Measurements from ENCODE around the gene CDC42BPB. TPM values are rescaled to one million over a fixed set of nuclear protein-coding genes. Genes with fewer than 3 reads are reported as not detected.

Gene CDC42BPB
- total RNA-seq, 1 donor from 2014 or later: 116 TPM

DNA sequence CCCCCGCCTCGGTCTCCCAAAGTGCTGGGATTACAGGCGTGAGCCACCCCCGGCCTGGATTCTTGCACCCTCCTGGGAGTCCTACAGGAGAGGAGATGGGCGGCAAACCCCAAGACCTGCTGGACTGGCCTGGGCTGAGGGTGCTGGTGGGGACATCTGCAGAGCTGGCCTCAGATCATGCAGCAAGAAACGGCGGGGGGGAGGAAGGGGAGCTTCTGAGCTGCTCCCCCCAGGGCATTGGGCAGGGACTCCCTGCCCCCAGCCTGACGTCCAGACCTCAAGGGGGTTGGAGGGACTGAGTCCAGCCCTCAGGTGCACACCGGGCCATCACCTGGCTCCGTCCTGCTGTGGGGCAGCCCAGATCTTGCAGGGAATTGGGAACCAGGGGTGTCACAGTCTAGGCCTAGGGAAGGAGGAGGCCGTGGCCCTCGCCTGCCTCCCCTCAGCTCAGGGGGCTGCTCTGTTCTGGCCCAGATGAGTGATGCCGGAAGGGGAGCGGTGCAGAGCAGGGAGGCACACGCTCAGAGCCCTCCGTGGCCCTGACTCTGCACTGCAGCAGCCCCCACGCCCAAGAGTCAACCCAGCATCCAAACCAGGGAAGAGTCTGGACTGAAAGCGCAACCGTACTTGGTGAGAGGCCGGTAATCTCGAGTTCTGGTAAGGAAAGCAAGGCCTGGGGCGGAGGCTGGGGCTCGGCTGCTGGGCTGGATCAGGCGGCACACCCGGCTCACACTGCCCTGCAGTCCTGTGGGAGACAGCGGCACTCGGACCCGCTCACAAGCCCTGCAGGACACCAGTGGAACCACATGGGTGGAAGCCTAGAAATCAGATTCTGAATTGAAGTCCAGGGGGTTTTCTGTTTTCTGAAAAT lies 143.8 kb downstream of the CDC42BPB start:
- no peak for TF ChIP-seq EZH2 (IDR thresholded peaks at IDR 0.05; ENCODE audit: insufficient read depth, low read length)
- TF ChIP-seq, protein P1, sequence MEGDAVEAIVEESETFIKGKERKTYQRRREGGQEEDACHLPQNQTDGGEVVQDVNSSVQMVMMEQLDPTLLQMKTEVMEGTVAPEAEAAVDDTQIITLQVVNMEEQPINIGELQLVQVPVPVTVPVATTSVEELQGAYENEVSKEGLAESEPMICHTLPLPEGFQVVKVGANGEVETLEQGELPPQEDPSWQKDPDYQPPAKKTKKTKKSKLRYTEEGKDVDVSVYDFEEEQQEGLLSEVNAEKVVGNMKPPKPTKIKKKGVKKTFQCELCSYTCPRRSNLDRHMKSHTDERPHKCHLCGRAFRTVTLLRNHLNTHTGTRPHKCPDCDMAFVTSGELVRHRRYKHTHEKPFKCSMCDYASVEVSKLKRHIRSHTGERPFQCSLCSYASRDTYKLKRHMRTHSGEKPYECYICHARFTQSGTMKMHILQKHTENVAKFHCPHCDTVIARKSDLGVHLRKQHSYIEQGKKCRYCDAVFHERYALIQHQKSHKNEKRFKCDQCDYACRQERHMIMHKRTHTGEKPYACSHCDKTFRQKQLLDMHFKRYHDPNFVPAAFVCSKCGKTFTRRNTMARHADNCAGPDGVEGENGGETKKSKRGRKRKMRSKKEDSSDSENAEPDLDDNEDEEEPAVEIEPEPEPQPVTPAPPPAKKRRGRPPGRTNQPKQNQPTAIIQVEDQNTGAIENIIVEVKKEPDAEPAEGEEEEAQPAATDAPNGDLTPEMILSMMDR (IDR thresholded peaks at IDR 0.05; ENCODE audit: insufficient read depth, low read depth, low read length): no peak
- no peak overlapping the region for H3K4me3 Mint-ChIP-seq (ENCODE audit: unreplicated experiment)
- Histone ChIP-seq H4K20me1 (ENCODE audit: insufficient read depth, low read length) (peaks cover 5% of the 10 kb centered on the region), H3K79me2 (ENCODE audit: insufficient read depth, low read length) (no peaks in the 10 kb centered on the region), H3K9ac (ENCODE audit: low read length) (no peak overlapping the region), H3K4me2 (ENCODE audit: low read length) (no peak overlapping the region), H3K36me3 (ENCODE audit: insufficient read depth, low read length) (no peaks in the 10 kb centered on the region), H3K27me3 (ENCODE audit: insufficient read depth, low read length) (no peaks in the 10 kb centered on the region), H2AFZ (ENCODE audit: low read depth, low read length) (no peak overlapping the region), H3K9me3 (ENCODE audit: insufficient read depth, low read depth, low read length) (no peaks in the 10 kb centered on the region), H3K4me3 (ENCODE audit: insufficient read depth, low read depth, low read length) (no peak overlapping the region), H3K27ac (ENCODE audit: low read depth, low read length) (no peak overlapping the region), H3K4me1 (ENCODE audit: insufficient read depth, low read length) (no peaks in the 10 kb centered on the region)
- H3K9me3 Mint-ChIP-seq (ENCODE audit: unreplicated experiment): no peaks in the 10 kb centered on the region
- no peaks in the 10 kb centered on the region for H3K4me1 Mint-ChIP-seq (ENCODE audit: low read depth, unreplicated experiment)
- H3K27ac Mint-ChIP-seq (ENCODE audit: unreplicated experiment): no peak overlapping the region
- FAIRE-seq (no peak), DNase-seq (ENCODE audit: low read depth) (no peak)
- H3K36me3 Mint-ChIP-seq (ENCODE audit: low read depth, unreplicated experiment): peaks cover 10% of the 10 kb centered on the region
- H3K27me3 Mint-ChIP-seq (ENCODE audit: low read depth, unreplicated experiment): peaks cover 3% of the 10 kb centered on the region

GRCh38 chr14:102911991-102912761 lies 145.2 kb downstream of the CDC42BPB start:
- TF ChIP-seq, protein P1 (IDR thresholded peaks at IDR 0.05; ENCODE audit: insufficient read depth, low read depth, low read length): no peak
- Histone ChIP-seq H3K4me1 (ENCODE audit: insufficient read depth, low read length) (no peaks in the 10 kb centered on the region), H3K79me2 (ENCODE audit: insufficient read depth, low read length) (no peaks in the 10 kb centered on the region), H3K9ac (ENCODE audit: low read length) (no peak overlapping the region), H3K27ac (ENCODE audit: low read depth, low read length) (no peak overlapping the region), H3K4me3 (ENCODE audit: insufficient read depth, low read depth, low read length) (no peak overlapping the region), H3K9me3 (ENCODE audit: insufficient read depth, low read depth, low read length) (no peaks in the 10 kb centered on the region), H3K27me3 (ENCODE audit: insufficient read depth, low read length) (no peaks in the 10 kb centered on the region), H4K20me1 (ENCODE audit: insufficient read depth, low read length) (peaks cover 5% of the 10 kb centered on the region), H2AFZ (ENCODE audit: low read depth, low read length) (no peak overlapping the region), H3K4me2 (ENCODE audit: low read length) (no peak overlapping the region), H3K36me3 (ENCODE audit: insufficient read depth, low read length) (no peaks in the 10 kb centered on the region)
- no peaks in the 10 kb centered on the region for H3K9me3 Mint-ChIP-seq (ENCODE audit: unreplicated experiment)
- H3K27me3 Mint-ChIP-seq (ENCODE audit: low read depth, unreplicated experiment): peaks cover 3% of the 10 kb centered on the region
- H3K27ac Mint-ChIP-seq (ENCODE audit: unreplicated experiment): no peak overlapping the region
- DNase-seq (ENCODE audit: low read depth) (no peak), FAIRE-seq (no peak)
- no peaks in the 10 kb centered on the region for H3K4me1 Mint-ChIP-seq (ENCODE audit: low read depth, unreplicated experiment)
- H3K36me3 Mint-ChIP-seq (ENCODE audit: low read depth, unreplicated experiment): peaks cover 10% of the 10 kb centered on the region
- H3K4me3 Mint-ChIP-seq (ENCODE audit: unreplicated experiment): no peak overlapping the region
